LNCAP (cell line): ENCODE results near the gene SEC22A.

Experiments
- TF ChIP-seq, protein P1 (sequence below): fragments of 450-650 bp; IDR thresholded peaks from 2 replicates; pipeline ENCODE4 v1.5.1; 2017; ENCODE audit warnings: mild to moderate bottlenecking

The SEC22A gene

GRCh38 chr3:123282461-123282860 is 80.7 kb downstream of the SEC22A start:
- TF ChIP-seq, protein P1, sequence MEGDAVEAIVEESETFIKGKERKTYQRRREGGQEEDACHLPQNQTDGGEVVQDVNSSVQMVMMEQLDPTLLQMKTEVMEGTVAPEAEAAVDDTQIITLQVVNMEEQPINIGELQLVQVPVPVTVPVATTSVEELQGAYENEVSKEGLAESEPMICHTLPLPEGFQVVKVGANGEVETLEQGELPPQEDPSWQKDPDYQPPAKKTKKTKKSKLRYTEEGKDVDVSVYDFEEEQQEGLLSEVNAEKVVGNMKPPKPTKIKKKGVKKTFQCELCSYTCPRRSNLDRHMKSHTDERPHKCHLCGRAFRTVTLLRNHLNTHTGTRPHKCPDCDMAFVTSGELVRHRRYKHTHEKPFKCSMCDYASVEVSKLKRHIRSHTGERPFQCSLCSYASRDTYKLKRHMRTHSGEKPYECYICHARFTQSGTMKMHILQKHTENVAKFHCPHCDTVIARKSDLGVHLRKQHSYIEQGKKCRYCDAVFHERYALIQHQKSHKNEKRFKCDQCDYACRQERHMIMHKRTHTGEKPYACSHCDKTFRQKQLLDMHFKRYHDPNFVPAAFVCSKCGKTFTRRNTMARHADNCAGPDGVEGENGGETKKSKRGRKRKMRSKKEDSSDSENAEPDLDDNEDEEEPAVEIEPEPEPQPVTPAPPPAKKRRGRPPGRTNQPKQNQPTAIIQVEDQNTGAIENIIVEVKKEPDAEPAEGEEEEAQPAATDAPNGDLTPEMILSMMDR = no peak

- TF ChIP-seq, protein P1 = no peak
These were observed 81.3 kb downstream of the SEC22A start for GRCh38 chr3:123283074-123283473.

GRCh38 chr3:123283657-123284398 is 82.1 kb downstream of the SEC22A start:
- TF ChIP-seq, protein P1 = no peak

GRCh38 chr3:123284399-123285010 is 82.8 kb downstream of the SEC22A start:
- TF ChIP-seq, protein P1 = no peak

DNA sequence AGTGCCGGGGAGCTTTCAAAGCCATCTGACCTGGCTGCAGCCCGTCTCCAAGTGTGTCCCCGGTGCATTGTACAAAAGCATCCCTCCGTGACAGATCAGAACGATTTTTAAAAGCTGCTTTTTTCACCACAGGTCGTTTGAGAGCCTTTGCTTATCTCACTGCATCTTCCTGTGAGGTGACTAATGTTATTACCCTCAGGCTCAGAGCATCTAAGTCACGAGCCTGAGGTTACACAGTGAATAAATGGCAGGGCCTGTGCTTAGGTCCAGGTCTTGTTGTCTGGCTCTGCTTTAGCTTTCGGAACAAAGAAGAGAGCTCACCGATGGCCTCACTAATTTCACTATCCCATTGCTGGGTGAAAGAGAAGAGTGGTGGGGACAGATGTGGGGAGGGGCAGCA is 83.3 kb downstream of the SEC22A start:
- TF ChIP-seq, protein P1 = no peak

DNA sequence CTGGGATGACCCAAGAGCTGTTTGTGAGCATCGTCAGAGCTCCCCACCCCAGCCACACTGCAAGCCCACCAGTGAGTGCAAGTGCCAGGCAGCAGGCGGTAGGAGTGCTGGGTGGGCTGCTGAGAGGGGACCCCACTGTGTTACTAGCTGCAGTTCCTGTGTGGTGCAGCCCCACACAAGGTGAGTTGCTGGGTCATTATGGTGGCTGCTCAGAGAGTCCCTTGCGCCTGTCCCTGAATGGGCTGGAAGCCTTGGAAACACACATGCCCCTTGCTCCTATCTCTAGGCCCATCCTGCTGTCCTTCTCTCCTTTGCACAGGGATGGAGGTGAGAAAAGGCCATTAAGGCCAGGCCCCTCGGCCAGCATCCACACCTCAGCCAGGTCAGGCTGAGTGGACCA is 83.7 kb downstream of the SEC22A start:
- TF ChIP-seq, protein P1 = no peak

GRCh38 chr3:123285931-123286307 is 84.2 kb downstream of the SEC22A start:
- TF ChIP-seq, protein P1 = no peak
